22Rv1 (cell line): Measurements from ENCODE around the gene OR4F6.

Experiments
- ZFX ChIP-seq: fragments of 450-650 bp; IDR thresholded peaks from 2 replicates; pipeline ENCODE4 v1.6.1; 2017; ENCODE audit warnings: antibody characterized with exemption, borderline replicate concordance
- TF ChIP-seq, protein P1 (sequence below): fragments of 450-650 bp; IDR thresholded peaks from 2 replicates; pipeline ENCODE4 v1.5.1; 2017; ENCODE audit warnings: mild to moderate bottlenecking

DNA sequence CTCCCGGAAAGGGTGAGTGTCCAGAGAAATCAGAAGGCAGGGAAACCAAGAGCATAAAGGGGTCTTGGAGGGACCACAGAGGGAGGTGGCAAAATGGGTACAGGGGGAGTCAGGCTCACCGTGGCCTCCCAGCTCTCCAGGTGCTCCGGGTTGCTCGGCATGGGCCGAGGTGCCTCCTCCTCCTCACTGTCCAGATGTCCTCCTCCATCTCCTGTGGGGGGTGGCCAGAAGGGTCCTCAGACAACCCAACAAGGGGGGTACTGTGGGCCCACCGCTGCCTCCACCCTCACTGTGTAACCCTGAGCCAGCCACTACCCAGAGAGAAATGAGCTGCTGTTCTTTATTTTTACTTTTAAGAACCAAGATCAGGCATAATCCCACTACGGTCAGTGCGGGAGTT is 30.4 kb upstream of the OR4F6 start:
- TF ChIP-seq, protein P1, sequence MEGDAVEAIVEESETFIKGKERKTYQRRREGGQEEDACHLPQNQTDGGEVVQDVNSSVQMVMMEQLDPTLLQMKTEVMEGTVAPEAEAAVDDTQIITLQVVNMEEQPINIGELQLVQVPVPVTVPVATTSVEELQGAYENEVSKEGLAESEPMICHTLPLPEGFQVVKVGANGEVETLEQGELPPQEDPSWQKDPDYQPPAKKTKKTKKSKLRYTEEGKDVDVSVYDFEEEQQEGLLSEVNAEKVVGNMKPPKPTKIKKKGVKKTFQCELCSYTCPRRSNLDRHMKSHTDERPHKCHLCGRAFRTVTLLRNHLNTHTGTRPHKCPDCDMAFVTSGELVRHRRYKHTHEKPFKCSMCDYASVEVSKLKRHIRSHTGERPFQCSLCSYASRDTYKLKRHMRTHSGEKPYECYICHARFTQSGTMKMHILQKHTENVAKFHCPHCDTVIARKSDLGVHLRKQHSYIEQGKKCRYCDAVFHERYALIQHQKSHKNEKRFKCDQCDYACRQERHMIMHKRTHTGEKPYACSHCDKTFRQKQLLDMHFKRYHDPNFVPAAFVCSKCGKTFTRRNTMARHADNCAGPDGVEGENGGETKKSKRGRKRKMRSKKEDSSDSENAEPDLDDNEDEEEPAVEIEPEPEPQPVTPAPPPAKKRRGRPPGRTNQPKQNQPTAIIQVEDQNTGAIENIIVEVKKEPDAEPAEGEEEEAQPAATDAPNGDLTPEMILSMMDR: no peak
- TF ChIP-seq ZFX: no peak
